ENCODE data around the gene HCFC1.
A peak's percentile ranks its signal among the peaks of the same experiment; 100 is the strongest.
"Not testable (repeated sequence)": the region's sequence is repeated elsewhere in the genome, so short reads cannot be mapped to it uniquely, and the experiment has no call there.

Gene HCFC1

GRCh38 chrX:153983321-153983801 is 11.7 kb upstream of the HCFC1 start:
- H3K4me1 ChIP-seq (ENCODE audit: control insufficient read depth, insufficient read depth, low read length), result peaks cover 15% of the 10 kb centered on the region
- H3K4me3 ChIP-seq (ENCODE audit: low read length), result no peak overlapping the region
- no peaks in the 10 kb centered on the region for H3K36me3 ChIP-seq (ENCODE audit: control insufficient read depth, insufficient read depth, low read length)
- H3K27me3 ChIP-seq (ENCODE audit: control insufficient read depth, insufficient read depth, low read length), result no peaks in the 10 kb centered on the region
- no peaks in the 10 kb centered on the region for H3K9me3 ChIP-seq (ENCODE audit: control insufficient read depth, low read length)
- H3K9ac ChIP-seq (ENCODE audit: low read length), result no peak overlapping the region

GRCh38 chrX:153981771-153982533 is 10.3 kb upstream of the HCFC1 start:
- Histone ChIP-seq H3K36me3 (ENCODE audit: control insufficient read depth, insufficient read depth, low read length) (no peaks in the 10 kb centered on the region), H3K9me3 (ENCODE audit: control insufficient read depth, low read length) (no peaks in the 10 kb centered on the region), H3K27me3 (ENCODE audit: control insufficient read depth, insufficient read depth, low read length) (no peaks in the 10 kb centered on the region), H3K4me1 (ENCODE audit: control insufficient read depth, insufficient read depth, low read length) (peaks cover 15% of the 10 kb centered on the region), H3K4me3 (ENCODE audit: low read length) (no peak overlapping the region), H3K9ac (ENCODE audit: low read length) (no peak overlapping the region)

DNA sequence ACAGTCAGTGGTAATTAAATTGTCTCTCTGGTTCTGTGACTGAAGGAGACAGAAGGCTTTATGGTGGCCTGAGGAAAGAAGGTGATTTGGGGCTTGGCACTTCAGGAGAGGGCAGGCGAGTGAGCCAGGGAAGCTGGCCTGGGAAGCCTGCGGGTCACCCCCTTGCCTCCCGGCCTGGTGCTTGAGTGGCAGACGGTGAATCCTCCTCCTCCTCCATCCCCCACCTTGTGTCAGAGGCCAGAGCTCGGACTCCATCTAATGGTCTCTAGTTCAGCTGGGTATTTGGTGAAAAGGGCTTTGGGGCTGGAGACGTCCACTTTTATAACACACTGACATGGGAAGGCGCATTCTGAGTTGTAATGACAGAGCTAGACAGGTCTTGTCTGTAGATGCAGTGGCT is 9.6 kb upstream of the HCFC1 start:
- Histone ChIP-seq H3K4me1 (ENCODE audit: control insufficient read depth, insufficient read depth, low read length) (peaks cover 15% of the 10 kb centered on the region), H3K9ac (ENCODE audit: low read length) (no peak overlapping the region), H3K27me3 (ENCODE audit: control insufficient read depth, insufficient read depth, low read length) (no peaks in the 10 kb centered on the region), H3K9me3 (ENCODE audit: control insufficient read depth, low read length) (no peaks in the 10 kb centered on the region), H3K4me3 (ENCODE audit: low read length) (no peak overlapping the region), H3K36me3 (ENCODE audit: control insufficient read depth, insufficient read depth, low read length) (no peaks in the 10 kb centered on the region)

DNA sequence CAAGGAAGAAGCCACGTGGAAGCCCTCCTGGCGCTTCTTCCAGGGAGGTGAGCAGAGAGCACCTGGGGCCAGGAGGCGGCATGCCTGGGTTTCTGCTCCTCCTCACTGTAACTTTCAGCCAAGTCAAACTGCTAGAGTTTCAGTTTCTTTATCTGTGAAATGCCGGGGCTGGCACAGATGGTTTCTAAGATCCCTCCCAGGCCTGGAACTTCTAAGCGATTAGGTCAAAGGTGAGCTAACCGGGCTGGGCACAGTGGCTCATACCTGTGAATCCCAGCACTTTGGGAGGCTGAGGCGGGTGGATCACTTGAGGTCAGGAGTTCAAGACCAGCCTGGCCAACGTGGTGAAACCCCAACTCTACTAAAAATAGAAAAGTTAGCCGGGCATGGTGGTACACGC is 8.8 kb upstream of the HCFC1 start:
- H3K4me3 ChIP-seq (ENCODE audit: low read length); H3K27me3 ChIP-seq (ENCODE audit: control insufficient read depth, insufficient read depth, low read length); H3K9me3 ChIP-seq (ENCODE audit: control insufficient read depth, low read length); H3K36me3 ChIP-seq (ENCODE audit: control insufficient read depth, insufficient read depth, low read length); H3K9ac ChIP-seq (ENCODE audit: low read length): not testable (repeated sequence)
- H3K4me1 ChIP-seq (ENCODE audit: control insufficient read depth, insufficient read depth, low read length), result peaks cover 14% of the 10 kb centered on the region

GRCh38 chrX:153974726-153975286 is 3.2 kb upstream of the HCFC1 start:
- H3K9ac ChIP-seq (ENCODE audit: low read length), result no peak overlapping the region
- no peaks in the 10 kb centered on the region for H3K36me3 ChIP-seq (ENCODE audit: control insufficient read depth, insufficient read depth, low read length)
- H3K4me3 ChIP-seq (ENCODE audit: low read length), result no peak overlapping the region
- H3K27me3 ChIP-seq (ENCODE audit: control insufficient read depth, insufficient read depth, low read length), result no peaks in the 10 kb centered on the region
- no peaks in the 10 kb centered on the region for H3K9me3 ChIP-seq (ENCODE audit: control insufficient read depth, low read length)
- peaks cover 17% of the 10 kb centered on the region for H3K4me1 ChIP-seq (ENCODE audit: control insufficient read depth, insufficient read depth, low read length)

GRCh38 chrX:153974003-153974725 is 2.5 kb upstream of the HCFC1 start:
- Histone ChIP-seq H3K27me3 (ENCODE audit: control insufficient read depth, insufficient read depth, low read length) (no peaks in the 10 kb centered on the region), H3K4me1 (ENCODE audit: control insufficient read depth, insufficient read depth, low read length) (peaks cover 22% of the 10 kb centered on the region), H3K36me3 (ENCODE audit: control insufficient read depth, insufficient read depth, low read length) (no peaks in the 10 kb centered on the region), H3K9ac (ENCODE audit: low read length) (peak overlapping the region; percentile 76), H3K4me3 (ENCODE audit: low read length) (no peak overlapping the region), H3K9me3 (ENCODE audit: control insufficient read depth, low read length) (no peaks in the 10 kb centered on the region)

GRCh38 chrX:153973127-153974002 is 1.7 kb upstream of the HCFC1 start:
- H3K4me1 ChIP-seq (ENCODE audit: control insufficient read depth, insufficient read depth, low read length), result peaks cover 29% of the 10 kb centered on the region

GRCh38 chrX:153972368-153973126 is 929 bp upstream of the HCFC1 start, which contains the start of gene TMEM187:
TMEM187 (plus strand) TSS chrX:153972754; CDS start chrX:153982063, 9,309 bp downstream.
- peaks cover 38% of the 10 kb centered on the region for H3K4me1 ChIP-seq (ENCODE audit: control insufficient read depth, insufficient read depth, low read length)
- H3K27me3 ChIP-seq (ENCODE audit: control insufficient read depth, insufficient read depth, low read length), result no peaks in the 10 kb centered on the region
- H3K4me3 ChIP-seq (ENCODE audit: low read length), result peak within 1 kb of the TSS; percentile 87
- no peaks in the 10 kb centered on the region for H3K36me3 ChIP-seq (ENCODE audit: control insufficient read depth, insufficient read depth, low read length)
- peak within 1 kb of the TSS; percentile 97 for H3K9ac ChIP-seq (ENCODE audit: low read length)
- no peaks in the 10 kb centered on the region for H3K9me3 ChIP-seq (ENCODE audit: control insufficient read depth, low read length)

More at GRCh38 chrX:153973127-153974002, 1.7 kb upstream of the HCFC1 start:
- Histone ChIP-seq H3K27me3 (ENCODE audit: control insufficient read depth, insufficient read depth, low read length) (no peaks in the 10 kb centered on the region), H3K4me3 (ENCODE audit: low read length) (peak overlapping the region; percentile 25), H3K9ac (ENCODE audit: low read length) (peak overlapping the region; percentile 76), H3K9me3 (ENCODE audit: control insufficient read depth, low read length) (no peaks in the 10 kb centered on the region), H3K36me3 (ENCODE audit: control insufficient read depth, insufficient read depth, low read length) (no peaks in the 10 kb centered on the region)

GRCh38 chrX:153971124-153971449 is 531 bp downstream of the HCFC1 start:
- Histone ChIP-seq H3K9ac (ENCODE audit: low read length) (peak overlapping the region; percentile 97), H3K27me3 (ENCODE audit: control insufficient read depth, insufficient read depth, low read length) (no peaks in the 10 kb centered on the region), H3K9me3 (ENCODE audit: control insufficient read depth, low read length) (no peaks in the 10 kb centered on the region), H3K4me1 (ENCODE audit: control insufficient read depth, insufficient read depth, low read length) (peaks cover 47% of the 10 kb centered on the region), H3K36me3 (ENCODE audit: control insufficient read depth, insufficient read depth, low read length) (no peaks in the 10 kb centered on the region), H3K4me3 (ENCODE audit: low read length) (peak overlapping the region; percentile 87)

GRCh38 chrX:153970357-153971123 is 1.1 kb downstream of the HCFC1 start:
- Histone ChIP-seq H3K4me1 (ENCODE audit: control insufficient read depth, insufficient read depth, low read length) (peaks cover 47% of the 10 kb centered on the region), H3K36me3 (ENCODE audit: control insufficient read depth, insufficient read depth, low read length) (no peaks in the 10 kb centered on the region), H3K4me3 (ENCODE audit: low read length) (peak overlapping the region; percentile 87), H3K9ac (ENCODE audit: low read length) (peak overlapping the region; percentile 97), H3K9me3 (ENCODE audit: control insufficient read depth, low read length) (no peaks in the 10 kb centered on the region), H3K27me3 (ENCODE audit: control insufficient read depth, insufficient read depth, low read length) (no peaks in the 10 kb centered on the region)
